HepG2 (cell line): ENCODE measurements around the gene DAG1. TPM values are rescaled to one million over a fixed set of nuclear protein-coding genes. Genes with fewer than 3 reads are reported as not detected.

Experiments used
- ARHGAP35 ChIP-seq: sonication (generic); formaldehyde crosslinking; IDR thresholded peaks from 2 replicates; pipeline ENCODE4 v1.9.0; 2022; ENCODE audit warnings: mild to moderate bottlenecking, inconsistent platforms, moderate library complexity, missing genetic modification reagents, borderline replicate concordance
- E2F2 ChIP-seq: sonication (generic); formaldehyde crosslinking; IDR thresholded peaks from 2 replicates; pipeline ENCODE4 v1.4.0; 2020; ENCODE audit warnings: missing genetic modification reagents, borderline replicate concordance
- MIER2 ChIP-seq: IDR thresholded peaks from 2 replicates; pipeline ENCODE4 v1.6.1; 2016; ENCODE audit warnings: missing biosample characterization, missing genetic modification reagents
- NFYB ChIP-seq: sonication (generic); formaldehyde crosslinking; IDR thresholded peaks from 2 replicates; pipeline ENCODE4 v1.4.0; 2020; ENCODE audit warnings: missing genetic modification reagents
- POGZ ChIP-seq: sonication (generic); formaldehyde crosslinking; IDR thresholded peaks from 2 replicates; pipeline ENCODE4 v1.4.0; 2020; ENCODE audit warnings: mild to moderate bottlenecking, missing genetic modification reagents
- RNF2 ChIP-seq: fragments of 450-650 bp; conservative IDR thresholded peaks from 2 replicates; pipeline ENCODE4 v1.6.1; 2016; ENCODE audit warnings: low read depth
- RXRA ChIP-seq: sonication (generic); formaldehyde crosslinking; IDR thresholded peaks from 2 replicates; pipeline ENCODE4 v1.5.1; 2020; ENCODE audit warnings: missing genetic modification reagents
- SKI ChIP-seq: fragments of 450-650 bp; IDR thresholded peaks from one replicate; pipeline ENCODE4 v1.6.1; 2018; ENCODE audit warnings: mild to moderate bottlenecking; ENCODE audit not compliant: partially characterized antibody
- SSRP1 ChIP-seq: IDR thresholded peaks from 2 replicates; pipeline ENCODE4 v1.6.1; 2016; ENCODE audit warnings: control low read depth
- TIGD3 ChIP-seq: sonication (generic); formaldehyde crosslinking; IDR thresholded peaks from 2 replicates; pipeline ENCODE4 v1.5.1; 2020; ENCODE audit warnings: mild to moderate bottlenecking, missing genetic modification reagents, borderline replicate concordance
- ZBTB7B ChIP-seq: sonication (generic); formaldehyde crosslinking; IDR thresholded peaks from 2 replicates; pipeline ENCODE4 v1.4.0; 2020; ENCODE audit warnings: missing genetic modification reagents
- ZNF468 ChIP-seq: sonication (generic); formaldehyde crosslinking; IDR thresholded peaks from 2 replicates; pipeline ENCODE4 v1.8.0; 2022; ENCODE audit warnings: mild to moderate bottlenecking, moderate library complexity, missing genetic modification reagents
- ZNF512 ChIP-seq: sonication (generic); formaldehyde crosslinking; IDR thresholded peaks from 2 replicates; pipeline ENCODE4 v1.4.0; 2020; ENCODE audit warnings: mild to moderate bottlenecking, missing genetic modification reagents
- ZNF558 ChIP-seq: sonication (generic); formaldehyde crosslinking; IDR thresholded peaks from 2 replicates; pipeline ENCODE4 v1.9.0; 2022; ENCODE audit warnings: mild to moderate bottlenecking, missing genetic modification reagents, borderline replicate concordance
- ZNF576 ChIP-seq: sonication (generic); formaldehyde crosslinking; IDR thresholded peaks from 2 replicates; pipeline ENCODE4 v1.4.0; 2020; ENCODE audit warnings: mild to moderate bottlenecking, missing genetic modification reagents
- ZSCAN21 ChIP-seq: sonication (generic); formaldehyde crosslinking; IDR thresholded peaks from 2 replicates; pipeline ENCODE4 v1.8.0; 2022; ENCODE audit warnings: mild to moderate bottlenecking, missing genetic modification reagents, moderate library complexity, borderline replicate concordance
- polyA plus RNA-seq, 8 experiments: library from polyadenylated mRNA; depleted of rRNA in 3 of 8; stranded (reverse) in 7 of 8; unstranded in 1 of 8; fragments of >200 nt; fragmentation: Illumina TruSeq in 4 of 8; extraction: Trizol in 4 of 8; gene quantifications; 2 replicates each; pipeline versions ENCODE4 v1.2.1 to v1.2.3, GENCODE V29; 2011 to 2016; ENCODE audit warnings: low read depth in 4 of 8, missing spikeins in 1 of 8, mixed read lengths in 1 of 8; ENCODE audit not compliant: insufficient read depth in 1 of 8
- total RNA-seq, 5 experiments: library from RNA; depleted of rRNA; stranded (reverse); fragments of >200 nt; fragmentation: Illumina TruSeq; extraction: Trizol; gene quantifications; 2 replicates each; pipeline ENCODE4 v1.2.3, GENCODE V29; 2016; ENCODE audit warnings: low read depth in 1 of 5
- TF ChIP-seq, protein P1 (sequence below): sonication (generic); formaldehyde crosslinking; IDR thresholded peaks from 2 replicates; pipeline ENCODE4 v1.8.0; 2022; ENCODE audit warnings: missing genetic modification reagents, mild to moderate bottlenecking, moderate library complexity, borderline replicate concordance
- TF ChIP-seq, protein P2 (sequence below): IDR thresholded peaks from 2 replicates; pipeline ENCODE4 v1.6.1; 2016; ENCODE audit warnings: mild to moderate bottlenecking
- TF ChIP-seq, protein P3 (sequence below): sonication (generic); formaldehyde crosslinking; IDR thresholded peaks from 2 replicates; pipeline ENCODE4 v1.9.0; 2021; ENCODE audit warnings: missing genetic modification reagents, mild to moderate bottlenecking, borderline replicate concordance

DAG1 gene
- total and polyA plus RNA-seq, 2 of the 13 experiments (the other 11 are each of a cell fraction or from before 2014, with no cell fraction given) = 47.3 to 50.4 TPM

DNA sequence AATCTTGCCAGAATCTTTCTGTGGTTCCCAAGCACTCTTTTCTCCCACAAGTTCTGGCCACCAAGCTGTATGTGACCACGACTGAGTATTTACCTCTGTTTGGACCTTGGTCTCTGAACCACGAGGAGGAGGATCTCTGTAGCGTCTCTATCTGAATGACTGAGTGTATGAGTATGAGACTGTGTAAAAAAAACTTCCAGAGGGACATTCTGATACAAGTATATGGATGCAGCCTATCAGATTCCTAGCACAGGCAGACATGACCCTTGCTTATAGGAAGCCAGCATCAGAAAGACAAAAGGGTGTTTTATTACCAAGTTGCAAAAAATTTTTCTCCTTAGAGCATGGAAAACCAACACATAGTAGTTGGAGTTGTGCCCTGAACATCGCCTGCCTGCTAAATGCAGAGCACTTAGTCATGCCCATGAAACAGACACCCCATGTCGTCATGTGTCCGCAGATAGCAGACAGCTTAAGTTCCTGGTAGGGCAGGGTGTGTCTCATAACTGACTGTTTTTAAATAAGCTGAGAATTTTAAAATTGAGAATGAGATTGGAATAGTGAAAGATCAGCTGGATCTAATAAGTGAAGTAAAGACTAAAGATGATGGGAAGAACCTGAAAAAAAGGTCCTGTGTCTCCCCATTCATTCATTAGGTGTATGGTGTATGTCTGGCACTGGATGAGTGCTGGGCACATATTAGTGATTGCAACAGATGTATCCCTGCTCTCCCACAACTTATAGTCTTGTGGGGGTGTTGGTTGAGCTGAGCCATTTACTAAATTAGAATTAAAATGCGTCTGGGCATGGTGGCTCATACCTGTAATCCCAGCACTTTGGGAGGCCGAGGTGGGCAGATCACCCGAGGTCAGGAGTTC, 30.9 kb downstream of the DAG1 start (continued):
- TF ChIP-seq, protein P1, sequence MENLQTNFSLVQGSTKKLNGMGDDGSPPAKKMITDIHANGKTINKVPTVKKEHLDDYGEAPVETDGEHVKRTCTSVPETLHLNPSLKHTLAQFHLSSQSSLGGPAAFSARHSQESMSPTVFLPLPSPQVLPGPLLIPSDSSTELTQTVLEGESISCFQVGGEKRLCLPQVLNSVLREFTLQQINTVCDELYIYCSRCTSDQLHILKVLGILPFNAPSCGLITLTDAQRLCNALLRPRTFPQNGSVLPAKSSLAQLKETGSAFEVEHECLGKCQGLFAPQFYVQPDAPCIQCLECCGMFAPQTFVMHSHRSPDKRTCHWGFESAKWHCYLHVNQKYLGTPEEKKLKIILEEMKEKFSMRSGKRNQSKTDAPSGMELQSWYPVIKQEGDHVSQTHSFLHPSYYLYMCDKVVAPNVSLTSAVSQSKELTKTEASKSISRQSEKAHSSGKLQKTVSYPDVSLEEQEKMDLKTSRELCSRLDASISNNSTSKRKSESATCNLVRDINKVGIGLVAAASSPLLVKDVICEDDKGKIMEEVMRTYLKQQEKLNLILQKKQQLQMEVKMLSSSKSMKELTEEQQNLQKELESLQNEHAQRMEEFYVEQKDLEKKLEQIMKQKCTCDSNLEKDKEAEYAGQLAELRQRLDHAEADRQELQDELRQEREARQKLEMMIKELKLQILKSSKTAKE (CRISPR knock-in tag) = no peak
- TF ChIP-seq SSRP1 (CRISPR knock-in tag) = no peak
- TF ChIP-seq ZNF468 (CRISPR knock-in tag) = no peak
- TF ChIP-seq ZNF512 (CRISPR knock-in tag) = no peak
- TF ChIP-seq NFYB (CRISPR knock-in tag) = no peak
- TF ChIP-seq MIER2 (CRISPR knock-in tag) = no peak
- TF ChIP-seq ZNF576 = no peak
- TF ChIP-seq, protein P2, sequence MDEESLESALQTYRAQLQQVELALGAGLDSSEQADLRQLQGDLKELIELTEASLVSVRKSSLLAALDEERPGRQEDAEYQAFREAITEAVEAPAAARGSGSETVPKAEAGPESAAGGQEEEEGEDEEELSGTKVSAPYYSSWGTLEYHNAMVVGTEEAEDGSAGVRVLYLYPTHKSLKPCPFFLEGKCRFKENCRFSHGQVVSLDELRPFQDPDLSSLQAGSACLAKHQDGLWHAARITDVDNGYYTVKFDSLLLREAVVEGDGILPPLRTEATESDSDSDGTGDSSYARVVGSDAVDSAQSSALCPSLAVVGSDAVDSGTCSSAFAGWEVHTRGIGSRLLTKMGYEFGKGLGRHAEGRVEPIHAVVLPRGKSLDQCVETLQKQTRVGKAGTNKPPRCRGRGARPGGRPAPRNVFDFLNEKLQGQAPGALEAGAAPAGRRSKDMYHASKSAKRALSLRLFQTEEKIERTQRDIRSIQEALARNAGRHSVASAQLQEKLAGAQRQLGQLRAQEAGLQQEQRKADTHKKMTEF (CRISPR knock-in tag) = no peak; the same call in 1 of the 2 replicates
- TF ChIP-seq, protein P3, sequence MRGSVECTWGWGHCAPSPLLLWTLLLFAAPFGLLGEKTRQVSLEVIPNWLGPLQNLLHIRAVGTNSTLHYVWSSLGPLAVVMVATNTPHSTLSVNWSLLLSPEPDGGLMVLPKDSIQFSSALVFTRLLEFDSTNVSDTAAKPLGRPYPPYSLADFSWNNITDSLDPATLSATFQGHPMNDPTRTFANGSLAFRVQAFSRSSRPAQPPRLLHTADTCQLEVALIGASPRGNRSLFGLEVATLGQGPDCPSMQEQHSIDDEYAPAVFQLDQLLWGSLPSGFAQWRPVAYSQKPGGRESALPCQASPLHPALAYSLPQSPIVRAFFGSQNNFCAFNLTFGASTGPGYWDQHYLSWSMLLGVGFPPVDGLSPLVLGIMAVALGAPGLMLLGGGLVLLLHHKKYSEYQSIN (CRISPR knock-in tag) = no peak
- TF ChIP-seq ZNF558 (CRISPR knock-in tag) = no peak
- no peak for TF ChIP-seq E2F2 (CRISPR knock-in tag)
- no peak for TF ChIP-seq ARHGAP35 (CRISPR knock-in tag)
- TF ChIP-seq ZBTB7B (CRISPR knock-in tag) = no peak
- no peak for TF ChIP-seq RXRA
- no peak for TF ChIP-seq TIGD3 (CRISPR knock-in tag)
- 0 out of 2 replicates have a peak, but pooled peaks have one; percentile 24 for TF ChIP-seq POGZ
- TF ChIP-seq ZSCAN21 (CRISPR knock-in tag) = no peak
- no peak for TF ChIP-seq RNF2
- TF ChIP-seq SKI = peak; percentile 15
